Thyroid gland (tissue), 4 donors: Measurements from ENCODE around the gene ABCB8. TPM values are rescaled to one million over a fixed set of nuclear protein-coding genes. Genes with fewer than 3 reads are reported as not detected.

Experiments used
- DNase-seq, 2 donors: peaks; one replicate each; pipeline ENCODE4 v3.0.0-alpha.2; 2019
- H3K27ac ChIP-seq, 3 donors: fragments of 200-600 bp; sonication (generic); 1 replicate in 2 of 3; 2 replicates in 1 of 3; pipeline ENCODE4 v1.5.1; 2016 to 2019; ENCODE audit warnings: mild to moderate bottlenecking in 1 of 3, moderate library complexity in 1 of 3
- H3K27me3 ChIP-seq: fragments of 200-600 bp; sonication (generic); one replicate; pipeline ENCODE4 v1.5.1; 2019
- H3K36me3 ChIP-seq, 2 donors: fragments of 200-600 bp; sonication (generic); one replicate each; pipeline ENCODE4 v1.5.1; 2016 to 2019
- H3K4me1 ChIP-seq, 2 donors: fragments of 200-600 bp; sonication (generic); one replicate each; pipeline ENCODE4 v1.5.1; 2017 to 2019
- H3K4me3 ChIP-seq, 3 donors: fragments of 200-600 bp; sonication (generic); replicated peaks in 1 of 3; 1 replicate in 2 of 3; 2 replicates in 1 of 3; pipeline ENCODE4 v1.5.1; 2016; ENCODE audit warnings: mild to moderate bottlenecking in 1 of 3
- H3K9me3 ChIP-seq: fragments of 200-600 bp; sonication (generic); one replicate; pipeline ENCODE4 v1.5.1; 2017
- POLR2A ChIP-seq, 2 donors: fragments of 450-650 bp; IDR thresholded peaks; one replicate each; pipeline ENCODE4 v1.6.1; 2017; ENCODE audit warnings: antibody characterized with exemption in 2 of 2, mild to moderate bottlenecking in 2 of 2, moderate library complexity in 1 of 2
- WGBS, 2 donors: methylation state at CpG; one replicate each; pipeline ENCODE4 v1.1.5; 2017; 5-methylcytosine and 5-hydroxymethylcytosine counted together
- intact Hi-C: fragments of 100-400 bp; cut with DNase I; formaldehyde crosslinking; loops from one replicate; pipeline ENCODE4 v1.15.1; 2023
- total RNA-seq, 4 donors: library from RNA; depleted of rRNA; stranded (reverse); fragments of >200 nt; gene quantifications; one replicate each; pipeline ENCODE4 v1.2.3, GENCODE V29; 2016
- TF ChIP-seq, protein P1 (sequence below), 6 experiments: fragments of 200-600 bp in 3 of 6; fragments of 450-650 bp in 3 of 6; sonication (generic) in 3 of 6; IDR thresholded peaks; one replicate each; pipeline ENCODE4 v1.5.1; 2016 to 2019; ENCODE audit warnings: antibody characterized with exemption in 6 of 6, mild to moderate bottlenecking in 2 of 6, inconsistent platforms in 1 of 6, moderate library complexity in 1 of 6

The ABCB8 gene
- total RNA-seq, 4 donors from 2014 or later: 39.0 to 74.2 (median 60.9) TPM

DNA sequence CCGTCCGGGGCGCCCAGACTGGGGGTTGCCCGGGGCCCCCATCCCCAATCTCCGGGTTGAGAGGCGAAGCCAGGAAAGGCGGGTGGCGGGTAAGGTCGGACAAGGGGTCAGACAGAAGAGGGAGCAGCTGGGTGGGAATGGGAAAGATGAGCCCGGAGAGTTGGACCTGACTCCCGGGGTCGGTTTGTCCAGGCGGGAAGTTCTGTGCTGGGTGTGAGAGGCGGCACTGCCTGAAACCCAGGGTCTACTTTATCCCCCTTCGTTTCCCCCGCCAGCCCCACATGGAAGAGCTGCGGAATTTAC is 31.8 kb downstream of the ABCB8 start:
- 2 to 3% methylated on average over 12 to 14 of the region's 17 CpGs for WGBS, 2 donors
- intact Hi-C loops: no loop called here
- Histone ChIP-seq H3K4me1 (peaks cover 35 to 46% of the 10 kb centered on the region in 2 donors), H3K4me3 (peak overlapping the region; percentile 58 to 89 (median 78)), H3K36me3 (peaks cover 8 to 9% of the 10 kb centered on the region in 2 donors), H3K9me3 (no peaks in the 10 kb centered on the region), H3K27ac (peak overlapping the region; percentile 88 to 98 (median 92)), H3K27me3 (no peaks in the 10 kb centered on the region)
- no peak for TF ChIP-seq POLR2A (IDR thresholded peaks at IDR 0.05)
- TF ChIP-seq, protein P1, sequence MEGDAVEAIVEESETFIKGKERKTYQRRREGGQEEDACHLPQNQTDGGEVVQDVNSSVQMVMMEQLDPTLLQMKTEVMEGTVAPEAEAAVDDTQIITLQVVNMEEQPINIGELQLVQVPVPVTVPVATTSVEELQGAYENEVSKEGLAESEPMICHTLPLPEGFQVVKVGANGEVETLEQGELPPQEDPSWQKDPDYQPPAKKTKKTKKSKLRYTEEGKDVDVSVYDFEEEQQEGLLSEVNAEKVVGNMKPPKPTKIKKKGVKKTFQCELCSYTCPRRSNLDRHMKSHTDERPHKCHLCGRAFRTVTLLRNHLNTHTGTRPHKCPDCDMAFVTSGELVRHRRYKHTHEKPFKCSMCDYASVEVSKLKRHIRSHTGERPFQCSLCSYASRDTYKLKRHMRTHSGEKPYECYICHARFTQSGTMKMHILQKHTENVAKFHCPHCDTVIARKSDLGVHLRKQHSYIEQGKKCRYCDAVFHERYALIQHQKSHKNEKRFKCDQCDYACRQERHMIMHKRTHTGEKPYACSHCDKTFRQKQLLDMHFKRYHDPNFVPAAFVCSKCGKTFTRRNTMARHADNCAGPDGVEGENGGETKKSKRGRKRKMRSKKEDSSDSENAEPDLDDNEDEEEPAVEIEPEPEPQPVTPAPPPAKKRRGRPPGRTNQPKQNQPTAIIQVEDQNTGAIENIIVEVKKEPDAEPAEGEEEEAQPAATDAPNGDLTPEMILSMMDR (IDR thresholded peaks at IDR 0.05): no peak
- no peak for DNase-seq

DNA sequence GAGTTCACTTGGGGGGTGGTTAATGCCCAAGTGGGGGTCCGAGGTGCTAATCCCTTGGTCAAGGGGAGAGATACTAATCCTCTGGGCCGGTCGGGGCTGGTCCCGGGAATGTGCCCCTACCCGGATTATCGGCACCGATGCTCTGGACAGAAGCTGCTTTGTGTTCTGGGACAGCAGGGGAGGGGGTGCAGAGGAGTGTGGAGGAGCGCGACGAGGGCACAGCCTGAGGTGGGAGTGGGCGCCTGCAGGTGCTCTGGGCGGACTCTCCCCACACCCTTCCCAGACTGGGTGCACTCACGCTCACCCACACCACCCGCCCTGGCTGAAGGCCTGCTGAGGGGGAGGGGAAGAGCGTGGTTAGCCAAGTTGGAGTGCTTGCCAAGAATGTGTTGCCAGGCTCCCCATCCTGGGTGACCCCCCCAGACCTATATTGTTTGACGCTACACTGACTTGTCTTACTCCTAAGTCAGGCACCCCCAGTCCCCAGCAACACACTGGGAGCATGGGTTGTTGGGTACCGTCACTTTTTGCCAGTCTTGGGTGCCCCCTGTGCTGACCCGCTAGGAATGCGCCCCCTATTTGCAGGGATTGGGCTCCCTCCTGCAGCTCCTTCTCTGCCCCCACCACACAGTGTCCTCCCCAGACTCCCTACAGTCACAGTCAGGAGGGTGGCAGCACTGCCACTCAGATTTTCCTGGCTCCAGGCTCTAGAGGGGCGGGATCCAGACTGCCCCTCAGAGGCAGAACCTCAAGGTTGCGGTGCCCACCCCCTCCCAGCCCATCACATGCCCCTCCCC is 32.4 kb downstream of the ABCB8 start:
- intact Hi-C loops: no loop called here
- Histone ChIP-seq H3K27ac (peak overlapping the region; percentile 58 to 98 (median 88)), H3K27me3 (no peaks in the 10 kb centered on the region), H3K36me3 (peaks cover 14% of the 10 kb centered on the region in 2 donors), H3K4me3 (peak overlapping the region; percentile 58 to 89 (median 78)), H3K4me1 (peaks cover 35 to 46% of the 10 kb centered on the region in 2 donors), H3K9me3 (no peaks in the 10 kb centered on the region)
- DNase-seq: peak; percentile 69 to 75
- WGBS, 2 donors: 12 to 13% methylated on average over 10 to 20 of the region's 21 CpGs
- no peak for TF ChIP-seq POLR2A (IDR thresholded peaks at IDR 0.05)
- TF ChIP-seq, protein P1 (IDR thresholded peaks at IDR 0.05): no peak

DNA sequence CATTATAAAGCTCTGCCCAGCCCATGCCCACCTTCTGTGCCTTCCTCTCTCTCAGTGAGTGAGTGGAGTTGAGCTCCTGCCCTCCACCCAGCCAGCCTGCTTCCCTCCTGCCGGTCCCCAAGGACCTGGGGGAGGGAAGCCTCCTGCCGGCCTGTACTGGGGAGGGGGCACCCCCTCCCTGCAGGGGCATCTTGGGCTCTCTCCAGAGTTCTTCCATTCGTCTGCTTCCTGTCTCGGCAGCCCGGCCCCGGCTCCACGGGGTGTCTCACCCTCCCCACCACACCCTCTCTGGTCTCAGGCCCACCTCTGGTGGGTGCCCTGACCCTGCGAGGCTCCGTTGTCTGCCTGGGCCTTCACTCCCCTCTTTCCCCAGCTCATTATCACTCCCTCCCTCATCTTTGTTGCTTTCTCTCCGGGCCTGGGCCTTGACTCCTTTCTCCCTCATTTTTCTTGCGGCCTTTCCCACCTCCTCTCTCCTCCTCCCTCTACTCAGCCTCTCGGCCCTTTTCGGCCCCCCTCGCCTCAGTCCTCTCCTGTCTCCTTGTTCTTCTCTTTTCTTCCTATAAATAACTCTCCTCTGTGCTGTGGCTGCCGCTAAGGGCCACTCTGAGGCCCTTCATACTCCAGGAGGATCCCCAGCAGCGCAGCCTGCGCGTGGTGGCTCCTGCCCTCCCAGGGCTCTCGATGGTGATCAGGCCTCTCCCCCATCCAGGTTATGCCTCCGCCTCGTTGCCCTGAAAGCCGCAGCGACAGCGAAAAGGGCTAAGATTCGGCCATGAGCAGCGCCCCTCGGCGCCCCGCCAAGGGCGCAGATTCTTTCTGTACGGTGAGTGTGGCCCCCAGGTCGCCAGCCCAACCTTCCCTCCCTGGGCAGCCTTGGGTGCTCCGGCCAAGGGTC is 33.2 kb downstream of the ABCB8 start:
- intact Hi-C loops: no loop called here
- Histone ChIP-seq H3K27ac (peak overlapping the region; percentile 35 to 98 (median 58)), H3K9me3 (no peaks in the 10 kb centered on the region), H3K36me3 (peaks cover 15 to 21% of the 10 kb centered on the region in 2 donors), H3K4me1 (peaks cover 35 to 46% of the 10 kb centered on the region in 2 donors), H3K4me3 (no peak overlapping the region), H3K27me3 (no peaks in the 10 kb centered on the region)
- TF ChIP-seq POLR2A (IDR thresholded peaks at IDR 0.05): no peak
- TF ChIP-seq, protein P1 (IDR thresholded peaks at IDR 0.05): no peak
- 31 to 43% methylated on average over 32 to 33 of the region's 33 CpGs for WGBS, 2 donors
- peak; percentile 75 to 90 for DNase-seq

DNA sequence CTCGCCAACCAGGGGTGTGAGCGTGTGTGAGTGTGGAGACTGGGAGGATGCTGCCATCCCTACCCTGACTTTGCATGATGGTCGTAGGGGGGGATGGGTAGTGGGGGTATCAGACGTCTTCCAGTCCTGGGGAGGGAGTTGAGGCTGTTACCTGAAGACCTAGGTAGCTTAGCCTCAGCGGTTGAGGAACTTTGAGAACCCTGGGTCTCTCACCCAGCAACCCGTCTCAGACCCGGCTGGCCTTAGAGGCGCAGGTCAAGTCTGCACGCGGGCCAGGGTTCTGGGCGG is 33.8 kb downstream of the ABCB8 start:
- no peak overlapping the region for H3K4me3 ChIP-seq
- H3K9me3 ChIP-seq: no peaks in the 10 kb centered on the region
- H3K36me3 ChIP-seq: peaks cover 20 to 27% of the 10 kb centered on the region in 2 donors
- H3K4me1 ChIP-seq: peaks cover 31 to 40% of the 10 kb centered on the region in 2 donors
- TF ChIP-seq, protein P1 (IDR thresholded peaks at IDR 0.05): no peak
- TF ChIP-seq POLR2A (IDR thresholded peaks at IDR 0.05): no peak
- DNase-seq: no peak
- no peaks in the 10 kb centered on the region for H3K27me3 ChIP-seq
- H3K27ac ChIP-seq: no peak overlapping the region
- 66 to 68% methylated on average over 4 to 10 of the region's 11 CpGs for WGBS, 2 donors
- intact Hi-C loops: no loop called here
